HepG2 (cell line): ENCODE measurements around the gene EBF4. TPM values are rescaled to one million over a fixed set of nuclear protein-coding genes. Genes with fewer than 3 reads are reported as not detected.

ENCODE experiments used
- DR1 ChIP-seq: sonication (generic); formaldehyde crosslinking; IDR thresholded peaks from 2 replicates; pipeline ENCODE4 v1.8.0; 2021; ENCODE audit warnings: mild to moderate bottlenecking, missing genetic modification reagents, inconsistent platforms
- FOXO1 ChIP-seq: sonication (generic); formaldehyde crosslinking; IDR thresholded peaks from 2 replicates; pipeline ENCODE4 v1.4.0; 2020; ENCODE audit warnings: missing genetic modification reagents
- KMT2A ChIP-seq: sonication (generic); formaldehyde crosslinking; IDR thresholded peaks from 2 replicates; pipeline ENCODE4 v1.4.0; 2020; ENCODE audit warnings: missing genetic modification reagents
- MTF1 ChIP-seq: sonication (generic); formaldehyde crosslinking; IDR thresholded peaks from 2 replicates; pipeline ENCODE4 v1.5.0; 2020; ENCODE audit warnings: missing genetic modification reagents
- NFIC ChIP-seq: IDR thresholded peaks from 2 replicates; pipeline ENCODE4 v1.6.1; 2012; ENCODE audit warnings: mild to moderate bottlenecking, low read length, inconsistent platforms
- SOX6 ChIP-seq, 2 experiments: fragments of 450-650 bp in 1 of 2; sonication (generic) in 1 of 2; formaldehyde crosslinking in 1 of 2; IDR thresholded peaks; 2 replicates each; pipeline versions ENCODE4 v1.4.0 to v1.6.1; 2017 to 2020; ENCODE audit warnings: antibody characterized with exemption in 1 of 2, mild to moderate bottlenecking in 1 of 2, missing genetic modification reagents in 1 of 2
- TAF1 ChIP-seq: sonication (generic); formaldehyde crosslinking; IDR thresholded peaks from 2 replicates; pipeline ENCODE4 v1.4.0; 2020; ENCODE audit warnings: missing genetic modification reagents
- XBP1 ChIP-seq: sonication (generic); formaldehyde crosslinking; IDR thresholded peaks from 2 replicates; pipeline ENCODE4 v1.5.0; 2020; ENCODE audit warnings: missing genetic modification reagents
- ZNF282 ChIP-seq: fragments of 450-650 bp; IDR thresholded peaks from 2 replicates; pipeline ENCODE4 v1.6.1; 2018; ENCODE audit not compliant: partially characterized antibody
- ZNF335 ChIP-seq: sonication (generic); formaldehyde crosslinking; IDR thresholded peaks from 2 replicates; pipeline ENCODE4 v1.4.0; 2020; ENCODE audit warnings: missing genetic modification reagents
- ZNF431 ChIP-seq: sonication (generic); formaldehyde crosslinking; IDR thresholded peaks from 2 replicates; pipeline ENCODE4 v1.9.0; 2022; ENCODE audit warnings: missing genetic modification reagents, low read depth, mild to moderate bottlenecking, borderline replicate concordance
- ZNF589 ChIP-seq: sonication (generic); formaldehyde crosslinking; conservative IDR thresholded peaks from 2 replicates; pipeline ENCODE4 v1.8.0; 2022; ENCODE audit warnings: mild to moderate bottlenecking, moderate library complexity, missing genetic modification reagents
- ZNF746 ChIP-seq: sonication (generic); formaldehyde crosslinking; IDR thresholded peaks from 2 replicates; pipeline ENCODE4 v1.8.0; 2022; ENCODE audit warnings: mild to moderate bottlenecking, missing genetic modification reagents
- ZSCAN22 ChIP-seq: sonication (generic); formaldehyde crosslinking; IDR thresholded peaks from 2 replicates; pipeline ENCODE4 v1.4.0; 2020; ENCODE audit warnings: mild to moderate bottlenecking, missing genetic modification reagents
- polyA plus RNA-seq, 8 experiments: library from polyadenylated mRNA; depleted of rRNA in 3 of 8; stranded (reverse) in 7 of 8; unstranded in 1 of 8; fragments of >200 nt; fragmentation: Illumina TruSeq in 4 of 8; extraction: Trizol in 4 of 8; gene quantifications; 2 replicates each; pipeline versions ENCODE4 v1.2.1 to v1.2.3, GENCODE V29; 2011 to 2016; ENCODE audit warnings: low read depth in 4 of 8, missing spikeins in 1 of 8, mixed read lengths in 1 of 8; ENCODE audit not compliant: insufficient read depth in 1 of 8
- total RNA-seq, 5 experiments: library from RNA; depleted of rRNA; stranded (reverse); fragments of >200 nt; fragmentation: Illumina TruSeq; extraction: Trizol; gene quantifications; 2 replicates each; pipeline ENCODE4 v1.2.3, GENCODE V29; 2016; ENCODE audit warnings: low read depth in 1 of 5
- TF ChIP-seq, protein P1 (sequence below), 2 experiments: sonication (generic) in 1 of 2; formaldehyde crosslinking in 1 of 2; IDR thresholded peaks; 2 replicates each; pipeline versions ENCODE4 v1.4.0 to v1.6.1; 2016 to 2020; ENCODE audit warnings: borderline replicate concordance in 1 of 2, low read depth in 1 of 2, mild to moderate bottlenecking in 1 of 2, missing genetic modification reagents in 1 of 2
- TF ChIP-seq, protein P2 (sequence below): sonication (generic); formaldehyde crosslinking; IDR thresholded peaks from 2 replicates; pipeline ENCODE4 v1.8.0; 2022; ENCODE audit warnings: low read depth, missing genetic modification reagents
- TF ChIP-seq, protein P3 (sequence below): sonication (generic); formaldehyde crosslinking; IDR thresholded peaks from 2 replicates; pipeline ENCODE4 v1.4.0; 2020; ENCODE audit warnings: missing genetic modification reagents, borderline replicate concordance

EBF4 gene
- total and polyA plus RNA-seq, 2 of the 13 experiments (the other 11 are each of a cell fraction or from before 2014, with no cell fraction given) = 0.84 to 2.2 TPM

DNA sequence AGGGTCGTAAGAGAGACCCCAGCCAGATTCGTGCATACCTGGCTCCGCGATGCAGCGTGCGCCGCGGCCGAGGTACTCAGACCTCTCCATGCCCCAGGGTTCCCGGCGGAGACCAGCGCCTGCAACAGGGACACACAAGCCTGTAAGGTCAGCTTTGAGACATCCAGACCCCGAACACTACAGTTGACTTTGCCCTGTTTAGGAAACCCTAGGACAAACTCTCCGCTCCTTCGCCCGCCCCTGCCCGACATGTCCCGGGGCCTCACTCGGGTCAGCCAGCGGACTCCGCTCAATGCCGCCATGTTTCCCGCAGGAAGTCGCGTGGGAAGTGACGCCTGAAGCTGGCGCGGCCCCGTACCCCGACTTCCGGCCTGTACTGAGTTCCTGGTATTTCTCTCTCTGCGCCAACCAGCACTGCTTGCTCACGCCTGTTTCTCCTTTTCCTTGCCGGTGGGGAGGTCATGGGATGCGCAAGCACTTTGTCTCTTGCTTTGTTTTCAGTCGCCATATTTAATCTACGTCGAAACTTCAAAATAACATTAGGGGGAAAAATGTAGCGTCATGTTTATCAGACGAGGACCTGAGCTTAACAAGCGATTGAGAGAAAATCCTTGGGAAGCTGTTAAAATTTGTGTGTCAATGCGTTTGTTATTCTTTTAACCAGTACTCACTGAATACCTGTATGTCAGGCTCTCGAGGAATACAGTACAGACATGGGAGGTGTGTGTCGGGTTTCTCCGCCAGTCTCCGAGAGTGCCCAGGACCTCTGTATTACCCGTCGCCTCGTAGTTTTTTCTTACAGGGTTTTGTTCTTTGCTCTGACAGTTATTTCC, 28.5 kb upstream of the EBF4 start, which contains the start of gene IDH3B (continued):
- TF ChIP-seq ZSCAN22 (CRISPR knock-in tag) = peak; percentile 23; the same call in 1 of the 2 replicates
- TF ChIP-seq SOX6 (IDR thresholded peaks at IDR 0.05) = no peak
- TF ChIP-seq SOX6 (CRISPR knock-in tag; IDR thresholded peaks at IDR 0.05) = peak; percentile 84
- peak; percentile 89 for TF ChIP-seq DR1 (CRISPR knock-in tag)
- TF ChIP-seq, protein P1, sequence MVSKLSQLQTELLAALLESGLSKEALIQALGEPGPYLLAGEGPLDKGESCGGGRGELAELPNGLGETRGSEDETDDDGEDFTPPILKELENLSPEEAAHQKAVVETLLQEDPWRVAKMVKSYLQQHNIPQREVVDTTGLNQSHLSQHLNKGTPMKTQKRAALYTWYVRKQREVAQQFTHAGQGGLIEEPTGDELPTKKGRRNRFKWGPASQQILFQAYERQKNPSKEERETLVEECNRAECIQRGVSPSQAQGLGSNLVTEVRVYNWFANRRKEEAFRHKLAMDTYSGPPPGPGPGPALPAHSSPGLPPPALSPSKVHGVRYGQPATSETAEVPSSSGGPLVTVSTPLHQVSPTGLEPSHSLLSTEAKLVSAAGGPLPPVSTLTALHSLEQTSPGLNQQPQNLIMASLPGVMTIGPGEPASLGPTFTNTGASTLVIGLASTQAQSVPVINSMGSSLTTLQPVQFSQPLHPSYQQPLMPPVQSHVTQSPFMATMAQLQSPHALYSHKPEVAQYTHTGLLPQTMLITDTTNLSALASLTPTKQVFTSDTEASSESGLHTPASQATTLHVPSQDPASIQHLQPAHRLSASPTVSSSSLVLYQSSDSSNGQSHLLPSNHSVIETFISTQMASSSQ (IDR thresholded peaks at IDR 0.05; ENCODE audit: low read depth) = peak; percentile 48; the same call in 1 of the 2 replicates
- TF ChIP-seq, protein P1 (CRISPR knock-in tag; IDR thresholded peaks at IDR 0.05; ENCODE audit: borderline replicate concordance) = peak; percentile 78
- peak; percentile 91; the same call in 1 of the 2 replicates for TF ChIP-seq ZNF335
- 0 out of 2 replicates have a peak, but pooled peaks have one; percentile 42 for TF ChIP-seq XBP1
- peak; percentile 71; the same call in 1 of the 2 replicates for TF ChIP-seq ZNF431 (CRISPR knock-in tag)
- TF ChIP-seq TAF1 (CRISPR knock-in tag) = peak; percentile 98
- TF ChIP-seq, protein P2, sequence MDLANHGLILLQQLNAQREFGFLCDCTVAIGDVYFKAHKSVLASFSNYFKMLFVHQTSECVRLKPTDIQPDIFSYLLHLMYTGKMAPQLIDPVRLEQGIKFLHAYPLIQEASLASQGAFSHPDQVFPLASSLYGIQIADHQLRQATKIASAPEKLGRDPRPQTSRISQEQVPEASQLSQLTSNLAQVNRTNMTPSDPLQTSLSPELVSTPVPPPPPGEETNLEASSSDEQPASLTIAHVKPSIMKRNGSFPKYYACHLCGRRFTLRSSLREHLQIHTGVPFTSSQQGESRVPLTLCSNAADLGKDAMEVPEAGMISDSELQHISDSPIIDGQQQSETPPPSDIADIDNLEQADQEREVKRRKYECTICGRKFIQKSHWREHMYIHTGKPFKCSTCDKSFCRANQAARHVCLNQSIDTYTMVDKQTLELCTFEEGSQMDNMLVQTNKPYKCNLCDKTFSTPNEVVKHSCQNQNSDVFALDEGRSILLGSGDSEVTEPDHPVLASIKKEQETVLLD = 0 out of 2 replicates have a peak, but pooled peaks have one; percentile 49
- no peak for TF ChIP-seq NFIC
- TF ChIP-seq ZNF282 = no peak
- peak; percentile 95 for TF ChIP-seq KMT2A
- TF ChIP-seq ZNF589 (CRISPR knock-in tag) = 0 out of 2 replicates have a peak, but pooled peaks have one; percentile 77
- TF ChIP-seq, protein P3, sequence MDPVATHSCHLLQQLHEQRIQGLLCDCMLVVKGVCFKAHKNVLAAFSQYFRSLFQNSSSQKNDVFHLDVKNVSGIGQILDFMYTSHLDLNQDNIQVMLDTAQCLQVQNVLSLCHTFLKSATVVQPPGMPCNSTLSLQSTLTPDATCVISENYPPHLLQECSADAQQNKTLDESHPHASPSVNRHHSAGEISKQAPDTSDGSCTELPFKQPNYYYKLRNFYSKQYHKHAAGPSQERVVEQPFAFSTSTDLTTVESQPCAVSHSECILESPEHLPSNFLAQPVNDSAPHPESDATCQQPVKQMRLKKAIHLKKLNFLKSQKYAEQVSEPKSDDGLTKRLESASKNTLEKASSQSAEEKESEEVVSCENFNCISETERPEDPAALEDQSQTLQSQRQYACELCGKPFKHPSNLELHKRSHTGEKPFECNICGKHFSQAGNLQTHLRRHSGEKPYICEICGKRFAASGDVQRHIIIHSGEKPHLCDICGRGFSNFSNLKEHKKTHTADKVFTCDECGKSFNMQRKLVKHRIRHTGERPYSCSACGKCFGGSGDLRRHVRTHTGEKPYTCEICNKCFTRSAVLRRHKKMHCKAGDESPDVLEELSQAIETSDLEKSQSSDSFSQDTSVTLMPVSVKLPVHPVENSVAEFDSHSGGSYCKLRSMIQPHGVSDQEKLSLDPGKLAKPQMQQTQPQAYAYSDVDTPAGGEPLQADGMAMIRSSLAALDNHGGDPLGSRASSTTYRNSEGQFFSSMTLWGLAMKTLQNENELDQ = no peak
- TF ChIP-seq ZNF746 (CRISPR knock-in tag) = peak; percentile 59; the same call in 1 of the 2 replicates
- peak; percentile 83 for TF ChIP-seq FOXO1 (CRISPR knock-in tag)
- no peak; the same call in 1 of the 2 replicates for TF ChIP-seq MTF1
